Endodermal cell (in vitro differentiated cells): Measurements from ENCODE around the gene SAMD13. TPM values are rescaled to one million over a fixed set of nuclear protein-coding genes. Genes with fewer than 3 reads are reported as not detected.

Experiments used
- DNase-seq: peaks from one replicate; pipeline ENCODE4 v3.0.0-alpha.2; 2017
- H3K27ac ChIP-seq: 2 replicates; pipeline ENCODE4 v1.5.1; 2013; ENCODE audit warnings: mild to moderate bottlenecking, low read depth, low read length, moderate library complexity
- H3K27me3 ChIP-seq: 2 replicates; pipeline ENCODE4 v1.6.1; 2013; ENCODE audit warnings: mild to moderate bottlenecking, low read length, moderate library complexity; ENCODE audit not compliant: insufficient read depth, control insufficient read depth, poor library complexity, severe bottlenecking
- H3K36me3 ChIP-seq: 2 replicates; pipeline ENCODE4 v1.7.0; 2013; ENCODE audit warnings: mild to moderate bottlenecking, low read length, moderate library complexity; ENCODE audit not compliant: control insufficient read depth, insufficient read depth
- H3K4me1 ChIP-seq: one replicate; pipeline ENCODE4 v1.7.0; 2013; ENCODE audit warnings: low read length; ENCODE audit not compliant: control insufficient read depth, insufficient read depth
- H3K4me3 ChIP-seq: 2 replicates; pipeline ENCODE4 v1.5.1; 2013; ENCODE audit warnings: mild to moderate bottlenecking, low read length, moderate library complexity
- H3K9ac ChIP-seq: 2 replicates; pipeline ENCODE4 v1.6.1; 2013; ENCODE audit warnings: mild to moderate bottlenecking, low read length, moderate library complexity; ENCODE audit not compliant: poor library complexity, severe bottlenecking; ENCODE audit errors: extremely low read depth
- H3K9me3 ChIP-seq: 2 replicates; pipeline ENCODE4 v1.6.1; 2013; ENCODE audit warnings: mild to moderate bottlenecking, low read length, moderate library complexity; ENCODE audit not compliant: control insufficient read depth
- H3K27ac Mint-ChIP-seq: 2 replicates; pipeline ENCODE4 v1.8.0; 2020; ENCODE audit warnings: mixed read lengths
- H3K27me3 Mint-ChIP-seq: 2 replicates; pipeline ENCODE4 v1.8.0; 2021; ENCODE audit warnings: mild to moderate bottlenecking, mixed read lengths; ENCODE audit not compliant: insufficient read depth
- H3K36me3 Mint-ChIP-seq: 2 replicates; pipeline ENCODE4 v1.8.0; 2020; ENCODE audit warnings: low read depth, mixed read lengths
- H3K4me1 Mint-ChIP-seq: 2 replicates; pipeline ENCODE4 v1.8.0; 2020; ENCODE audit warnings: mixed read lengths
- H3K4me3 Mint-ChIP-seq: 2 replicates; pipeline ENCODE4 v1.8.0; 2020; ENCODE audit warnings: mild to moderate bottlenecking, moderate library complexity, mixed read lengths
- H3K9me3 Mint-ChIP-seq: 2 replicates; pipeline ENCODE4 v1.8.0; 2020; ENCODE audit warnings: mild to moderate bottlenecking, mixed read lengths
- WGBS, 2 experiments: methylation state at CpG; one replicate each; pipeline versions ENCODE4 v1.1.5 to v1.1.7; 2013; ENCODE audit warnings: missing lambda C conversion rate in 2 of 2, mixed read lengths in 1 of 2; ENCODE audit not compliant: insufficient coverage in 1 of 2, insufficient read length in 1 of 2; 5-methylcytosine and 5-hydroxymethylcytosine counted together
- total RNA-seq, 2 donors: library from RNA; stranded (reverse); fragmentation: NEBNext Ultra II Directional in 1 of 2; extraction: Animal tissue kit (Norgen Biotek cat#: 25700) in 1 of 2; gene quantifications; 2 replicates in 1 of 2; 3 replicates in 1 of 2; pipeline ENCODE4 v1.2.1, GENCODE V29; 2021
- TF ChIP-seq, protein P1 (sequence below): fragments of 200-600 bp; sonication (generic); conservative IDR thresholded peaks from 2 replicates; pipeline ENCODE4 v1.5.0; 2021; ENCODE audit warnings: antibody characterized with exemption, mild to moderate bottlenecking

Gene SAMD13
- total RNA-seq, 2 donors from 2014 or later = 1.8 to 2.5 TPM

DNA sequence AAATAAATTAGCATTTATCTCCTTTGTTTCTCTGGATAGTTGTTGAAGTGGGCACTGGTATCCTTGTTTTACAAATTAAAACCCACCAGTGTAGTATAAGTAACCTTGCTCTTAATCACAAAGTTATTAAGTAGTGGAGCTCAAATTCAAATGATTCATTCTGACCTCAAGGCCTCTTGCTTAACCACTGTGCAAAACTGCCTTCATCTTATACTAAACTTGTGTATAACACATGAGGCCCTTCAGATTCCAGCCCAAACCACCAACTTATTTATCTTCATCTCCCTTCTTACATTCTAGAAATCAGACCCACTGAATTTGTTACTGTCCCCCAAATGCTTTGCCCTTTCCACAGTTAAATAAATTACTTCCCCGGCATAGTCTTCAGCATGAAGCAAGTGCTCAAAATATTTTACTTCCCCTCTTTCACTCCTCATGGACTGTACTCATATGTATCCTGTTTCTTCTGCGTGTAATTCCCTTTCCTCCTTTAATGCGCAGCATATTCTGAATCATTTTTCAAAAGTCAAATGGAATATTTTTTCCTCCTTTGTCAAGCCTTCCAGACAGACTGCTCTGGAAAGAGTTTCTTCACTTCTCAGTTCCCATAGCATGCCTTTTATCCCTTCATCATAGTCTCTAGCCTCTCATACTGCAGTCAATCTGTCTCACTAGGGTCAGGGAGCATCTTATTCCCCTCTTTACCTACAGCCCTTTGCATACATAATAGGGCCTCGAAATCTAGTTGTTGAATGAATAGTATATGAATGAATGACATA lies 77.8 kb downstream of the SAMD13 start:
- Histone ChIP-seq H3K4me3 (no peak overlapping the region), H3K27ac (no peak overlapping the region), H3K27me3 (no peaks in the 10 kb centered on the region), H3K4me1 (no peaks in the 10 kb centered on the region), H3K9me3 (no peaks in the 10 kb centered on the region), H3K9ac (no peak overlapping the region), H3K36me3 (no peaks in the 10 kb centered on the region)
- Mint-ChIP-seq H3K27ac (no peak overlapping the region), H3K4me1 (no peaks in the 10 kb centered on the region), H3K9me3 (no peaks in the 10 kb centered on the region), H3K27me3 (no peaks in the 10 kb centered on the region), H3K36me3 (no peaks in the 10 kb centered on the region), H3K4me3 (no peak overlapping the region)
- 94 to 100% methylated on average over 3 to 4 of the region's 4 CpGs for WGBS, 2 experiments
- DNase-seq = no peak
- TF ChIP-seq, protein P1, sequence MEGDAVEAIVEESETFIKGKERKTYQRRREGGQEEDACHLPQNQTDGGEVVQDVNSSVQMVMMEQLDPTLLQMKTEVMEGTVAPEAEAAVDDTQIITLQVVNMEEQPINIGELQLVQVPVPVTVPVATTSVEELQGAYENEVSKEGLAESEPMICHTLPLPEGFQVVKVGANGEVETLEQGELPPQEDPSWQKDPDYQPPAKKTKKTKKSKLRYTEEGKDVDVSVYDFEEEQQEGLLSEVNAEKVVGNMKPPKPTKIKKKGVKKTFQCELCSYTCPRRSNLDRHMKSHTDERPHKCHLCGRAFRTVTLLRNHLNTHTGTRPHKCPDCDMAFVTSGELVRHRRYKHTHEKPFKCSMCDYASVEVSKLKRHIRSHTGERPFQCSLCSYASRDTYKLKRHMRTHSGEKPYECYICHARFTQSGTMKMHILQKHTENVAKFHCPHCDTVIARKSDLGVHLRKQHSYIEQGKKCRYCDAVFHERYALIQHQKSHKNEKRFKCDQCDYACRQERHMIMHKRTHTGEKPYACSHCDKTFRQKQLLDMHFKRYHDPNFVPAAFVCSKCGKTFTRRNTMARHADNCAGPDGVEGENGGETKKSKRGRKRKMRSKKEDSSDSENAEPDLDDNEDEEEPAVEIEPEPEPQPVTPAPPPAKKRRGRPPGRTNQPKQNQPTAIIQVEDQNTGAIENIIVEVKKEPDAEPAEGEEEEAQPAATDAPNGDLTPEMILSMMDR = no peak

DNA sequence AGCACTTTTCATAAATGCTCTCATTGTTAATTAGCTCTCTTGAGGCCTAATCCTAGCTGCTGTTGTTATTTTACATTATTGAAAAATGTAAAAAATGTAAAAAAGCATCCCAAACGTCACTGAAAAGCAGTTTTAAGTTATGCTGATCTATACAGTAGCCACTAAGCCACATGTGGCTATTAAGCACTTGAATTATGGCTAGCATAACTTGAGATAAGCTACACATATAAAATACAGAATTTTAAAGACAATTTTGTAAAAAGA lies 78.3 kb downstream of the SAMD13 start:
- no peaks in the 10 kb centered on the region for H3K9me3 Mint-ChIP-seq
- DNase-seq = no peak
- H3K4me3 Mint-ChIP-seq = no peak overlapping the region
- Histone ChIP-seq H3K4me1 (no peaks in the 10 kb centered on the region), H3K9me3 (no peaks in the 10 kb centered on the region), H3K27ac (no peak overlapping the region), H3K27me3 (no peaks in the 10 kb centered on the region), H3K9ac (no peak overlapping the region), H3K36me3 (no peaks in the 10 kb centered on the region), H3K4me3 (no peak overlapping the region)
- no peaks in the 10 kb centered on the region for H3K36me3 Mint-ChIP-seq
- H3K27ac Mint-ChIP-seq = no peak overlapping the region
- 92 to 100% methylated on average over 1 of the region's 1 CpG for WGBS, 2 experiments
- TF ChIP-seq, protein P1 = no peak
- H3K4me1 Mint-ChIP-seq = no peaks in the 10 kb centered on the region
- H3K27me3 Mint-ChIP-seq = no peaks in the 10 kb centered on the region

DNA sequence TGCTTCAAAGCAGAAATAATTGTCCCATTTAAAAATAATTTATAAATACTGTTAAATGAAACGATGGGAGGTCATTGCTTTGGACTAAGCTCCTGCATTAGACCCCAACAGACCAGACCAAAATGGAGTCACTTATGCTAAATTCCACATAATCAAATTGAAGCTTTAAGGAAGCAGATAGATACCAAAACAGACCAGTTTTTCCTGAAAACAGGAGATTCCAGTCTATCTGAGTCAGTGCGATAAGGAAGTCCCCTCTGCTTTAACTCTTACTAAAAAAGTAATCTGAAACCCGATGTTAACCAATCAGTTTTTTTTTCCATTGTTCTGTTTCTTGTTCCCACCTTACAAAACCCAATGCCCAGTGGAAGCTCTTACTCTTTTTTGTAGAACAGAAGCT lies 80.6 kb downstream of the SAMD13 start:
- no peak overlapping the region for H3K4me3 ChIP-seq
- Mint-ChIP-seq H3K27ac (no peak overlapping the region), H3K9me3 (no peaks in the 10 kb centered on the region), H3K36me3 (no peaks in the 10 kb centered on the region), H3K27me3 (no peaks in the 10 kb centered on the region), H3K4me3 (no peak overlapping the region), H3K4me1 (peaks cover 2% of the 10 kb centered on the region)
- TF ChIP-seq, protein P1 = no peak
- no peaks in the 10 kb centered on the region for H3K36me3 ChIP-seq
- no peak overlapping the region for H3K9ac ChIP-seq
- no peak overlapping the region for H3K27ac ChIP-seq
- no peaks in the 10 kb centered on the region for H3K9me3 ChIP-seq
- peaks cover 6% of the 10 kb centered on the region for H3K4me1 ChIP-seq
- DNase-seq = no peak
- H3K27me3 ChIP-seq = no peaks in the 10 kb centered on the region
- 90 to 93% methylated on average over 2 to 3 of the region's 3 CpGs for WGBS, 2 experiments
